ENCODE results near the gene YWHAE. TPM values are rescaled to one million over a fixed set of nuclear protein-coding genes. Genes with fewer than 3 reads are reported as not detected.

YWHAE gene
- total RNA-seq, 1 donor from 2014 or later = 263 TPM

DNA sequence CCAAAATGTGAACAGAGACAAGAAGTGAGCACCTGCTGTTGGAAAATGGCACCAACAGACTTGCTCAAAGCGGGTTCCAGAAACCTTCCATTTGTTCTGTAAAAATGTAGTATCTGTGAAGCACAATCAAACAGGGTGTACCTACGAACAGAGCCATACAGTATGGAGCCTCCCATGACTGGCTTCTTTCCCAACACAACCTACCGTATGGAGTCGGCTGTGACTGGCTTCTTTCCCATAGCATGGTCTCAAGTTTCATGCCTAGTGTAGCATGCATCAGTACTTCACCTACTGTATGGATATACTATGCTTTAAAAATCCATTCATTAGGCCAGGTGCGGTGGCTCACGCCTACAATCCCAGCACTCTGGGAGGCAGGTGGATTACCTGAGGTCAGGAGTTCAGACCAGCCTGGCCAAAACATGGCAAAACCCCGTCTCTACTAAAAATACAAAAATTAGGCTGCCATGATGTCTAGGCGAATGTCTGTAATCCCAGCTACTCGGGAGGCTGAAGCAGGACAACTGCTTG is 26.2 kb downstream of the YWHAE start:
- ATAC-seq (ENCODE audit: low read depth) (no peak), DNase-seq (no peak)
- intact Hi-C loops (cut with micrococcal nuclease) = loop anchor here (2.0 kb wide), 1 partner anchor 15 kb away; no protein-coding TSS in a partner anchor
- Mint-ChIP-seq H3K9me3 (no peaks in the 10 kb centered on the region), H3K27me3 (no peaks in the 10 kb centered on the region), H3K27ac (no peak overlapping the region), H3K4me3 (no peak overlapping the region), H3K4me1 (peaks cover 84% of the 10 kb centered on the region), H3K36me3 (ENCODE audit: low read depth) (peaks cover 55% of the 10 kb centered on the region)
- TF ChIP-seq, protein P1, sequence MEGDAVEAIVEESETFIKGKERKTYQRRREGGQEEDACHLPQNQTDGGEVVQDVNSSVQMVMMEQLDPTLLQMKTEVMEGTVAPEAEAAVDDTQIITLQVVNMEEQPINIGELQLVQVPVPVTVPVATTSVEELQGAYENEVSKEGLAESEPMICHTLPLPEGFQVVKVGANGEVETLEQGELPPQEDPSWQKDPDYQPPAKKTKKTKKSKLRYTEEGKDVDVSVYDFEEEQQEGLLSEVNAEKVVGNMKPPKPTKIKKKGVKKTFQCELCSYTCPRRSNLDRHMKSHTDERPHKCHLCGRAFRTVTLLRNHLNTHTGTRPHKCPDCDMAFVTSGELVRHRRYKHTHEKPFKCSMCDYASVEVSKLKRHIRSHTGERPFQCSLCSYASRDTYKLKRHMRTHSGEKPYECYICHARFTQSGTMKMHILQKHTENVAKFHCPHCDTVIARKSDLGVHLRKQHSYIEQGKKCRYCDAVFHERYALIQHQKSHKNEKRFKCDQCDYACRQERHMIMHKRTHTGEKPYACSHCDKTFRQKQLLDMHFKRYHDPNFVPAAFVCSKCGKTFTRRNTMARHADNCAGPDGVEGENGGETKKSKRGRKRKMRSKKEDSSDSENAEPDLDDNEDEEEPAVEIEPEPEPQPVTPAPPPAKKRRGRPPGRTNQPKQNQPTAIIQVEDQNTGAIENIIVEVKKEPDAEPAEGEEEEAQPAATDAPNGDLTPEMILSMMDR (IDR thresholded peaks at IDR 0.05) = no peak
- ChIA-PET POLR2A (interaction anchor here (0.7 to 1.5 kb wide), 2 partner anchors 99 to 142 kb away, joined by 3 to 5 read pairs; no protein-coding TSS in a partner anchor), CTCF (interaction anchor here (1.1 to 1.8 kb wide), 3 partner anchors 9 to 142 kb away, joined by 3 to 7 read pairs (median 3); no protein-coding TSS in a partner anchor)

DNA sequence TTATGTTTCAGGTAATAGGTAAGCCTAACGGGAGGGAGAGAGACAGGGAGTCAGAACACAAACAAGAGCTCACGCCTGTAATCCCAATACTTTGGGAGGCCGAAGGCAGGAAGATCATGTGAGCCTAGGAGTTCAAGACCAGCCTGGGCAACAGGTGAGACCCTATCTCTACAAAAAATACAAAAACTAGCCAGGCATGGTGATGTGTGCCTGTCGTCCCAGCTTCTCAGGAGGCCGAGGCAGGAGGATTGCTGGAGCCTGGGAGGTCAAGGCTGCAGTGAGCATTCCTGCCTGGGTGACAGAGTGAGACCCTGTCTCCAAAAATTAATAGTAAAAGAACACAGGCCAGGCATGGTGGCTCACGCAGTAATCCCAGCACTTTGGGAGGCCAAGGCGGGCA is 27.4 kb downstream of the YWHAE start:
- Mint-ChIP-seq H3K36me3 (ENCODE audit: low read depth) (peaks cover 44% of the 10 kb centered on the region), H3K27ac (no peak overlapping the region), H3K4me3 (no peak overlapping the region), H3K4me1 (peaks cover 78% of the 10 kb centered on the region), H3K9me3 (no peaks in the 10 kb centered on the region), H3K27me3 (no peaks in the 10 kb centered on the region)
- ATAC-seq (ENCODE audit: low read depth) (no peak), DNase-seq (no peak)
- POLR2A ChIA-PET = no interaction called here
- TF ChIP-seq, protein P1 (IDR thresholded peaks at IDR 0.05) = no peak
- intact Hi-C loops (cut with micrococcal nuclease) = no loop called here
- CTCF ChIA-PET = interaction anchor here (1.6 kb wide), 1 partner anchor 19 kb away, joined by 5 read pairs; no protein-coding TSS in a partner anchor

DNA sequence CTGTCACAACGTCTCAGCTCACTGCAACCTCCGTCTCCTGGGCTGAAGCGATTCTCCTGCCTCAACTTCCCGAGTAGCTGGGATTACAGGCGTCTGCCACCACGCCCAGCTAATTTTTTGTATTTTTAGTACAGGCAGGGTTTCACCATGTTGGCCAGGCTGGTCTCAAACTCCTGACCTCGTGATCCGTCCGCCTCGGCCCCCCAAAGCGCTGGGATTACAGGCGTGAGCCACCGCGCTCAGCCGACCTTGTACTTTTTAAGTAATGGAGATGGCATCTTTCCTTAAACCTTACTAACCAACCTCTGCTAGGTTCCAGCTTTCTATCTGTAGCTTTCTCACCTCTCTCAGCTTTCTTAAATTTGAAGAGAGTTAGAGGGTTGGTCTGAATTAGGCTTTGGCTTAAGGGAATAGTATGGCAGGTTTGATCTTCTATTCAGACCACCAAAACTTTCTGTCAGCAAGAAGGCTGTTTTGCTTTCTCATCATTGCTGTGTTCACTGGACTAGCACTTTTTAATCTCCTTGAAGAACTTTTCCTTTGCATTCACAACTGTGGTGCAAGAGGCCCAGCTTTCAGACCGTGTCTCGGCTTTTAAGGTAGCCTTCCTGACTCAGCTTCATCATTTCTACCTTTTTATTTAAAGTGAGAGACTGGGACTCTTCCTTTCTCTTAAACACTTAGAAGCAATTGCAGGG is 28.0 kb downstream of the YWHAE start:
- Mint-ChIP-seq H3K4me3 (no peak overlapping the region), H3K4me1 (peaks cover 78% of the 10 kb centered on the region), H3K27ac (no peak overlapping the region), H3K36me3 (ENCODE audit: low read depth) (peaks cover 46% of the 10 kb centered on the region), H3K27me3 (no peaks in the 10 kb centered on the region), H3K9me3 (no peaks in the 10 kb centered on the region)
- intact Hi-C loops (cut with micrococcal nuclease) = no loop called here
- DNase-seq = no peak
- ATAC-seq (ENCODE audit: low read depth) = no peak
- TF ChIP-seq, protein P1 (IDR thresholded peaks at IDR 0.05) = no peak
- ChIA-PET POLR2A (interaction anchor here (1.1 kb wide), 1 partner anchor 144 kb away, joined by 5 read pairs; the partner anchor contains the start of gene INPP5K), CTCF (interaction anchor here (0.9 to 1.6 kb wide), 5 partner anchors 11 to 277 kb away, joined by 3 to 5 read pairs (median 3); no protein-coding TSS in a partner anchor)

- Mint-ChIP-seq H3K36me3 (ENCODE audit: low read depth) (peaks cover 47% of the 10 kb centered on the region), H3K9me3 (no peaks in the 10 kb centered on the region), H3K27ac (no peak overlapping the region), H3K27me3 (no peaks in the 10 kb centered on the region), H3K4me1 (peaks cover 71% of the 10 kb centered on the region), H3K4me3 (no peak overlapping the region)
- DNase-seq = no peak
- TF ChIP-seq, protein P1 (IDR thresholded peaks at IDR 0.05) = no peak
- CTCF ChIA-PET = interaction anchor here (5.9 kb wide), 1 partner anchor 146 kb away, joined by 133 read pairs; the partner anchor contains the start of gene INPP5K
- POLR2A ChIA-PET = no interaction called here
- ATAC-seq (ENCODE audit: low read depth) = no peak
- intact Hi-C loops (cut with micrococcal nuclease) = loop anchor here (5.0 kb wide), 1 partner anchor 104 kb away; no protein-coding TSS in a partner anchor
Measured at GRCh38 chr17:1368588-1368987, 31.4 kb downstream of the YWHAE start.

GRCh38 chr17:1367351-1367745 is 32.7 kb downstream of the YWHAE start:
- ChIA-PET POLR2A (interaction anchor here (0.5 to 2.8 kb wide), 2 partner anchors 90 to 149 kb away, joined by 5 to 57 read pairs; partner anchors contain the start of gene INPP5K), CTCF (interaction anchor here (0.6 to 5.9 kb wide), 4 partner anchors 35 to 147 kb away, joined by 3 to 133 read pairs (median 3); partner anchors contain the start of gene INPP5K)
- no peaks in the 10 kb centered on the region for H3K27me3 Mint-ChIP-seq
- intact Hi-C loops (cut with micrococcal nuclease) = loop anchor here (5.0 kb wide), 1 partner anchor 105 kb away; no protein-coding TSS in a partner anchor
- peaks cover 48% of the 10 kb centered on the region for H3K36me3 Mint-ChIP-seq (ENCODE audit: low read depth)
- ATAC-seq (ENCODE audit: low read depth) (no peak), DNase-seq (no peak)
- no peaks in the 10 kb centered on the region for H3K9me3 Mint-ChIP-seq
- peaks cover 73% of the 10 kb centered on the region for H3K4me1 Mint-ChIP-seq
- peak overlapping the region; percentile 42 for H3K27ac Mint-ChIP-seq
- no peak overlapping the region for H3K4me3 Mint-ChIP-seq
- TF ChIP-seq, protein P1 (IDR thresholded peaks at IDR 0.05) = no peak

Data from activated B cell treated with CpG ODN at 0.5 μM for 24 hours (primary cell).